PC-9 (cell line): Measurements from ENCODE around the gene SPAG17.

ENCODE experiments used
- CTCF ChIP-seq: fragments of 200-600 bp; sonication (generic); conservative IDR thresholded peaks from 2 replicates; pipeline ENCODE4 v1.6.1; 2017; ENCODE audit warnings: mixed run types, antibody characterized with exemption, mild to moderate bottlenecking, moderate library complexity
- EZH2 ChIP-seq: fragments of 200-600 bp; sonication (generic); IDR thresholded peaks from 2 replicates; pipeline ENCODE4 v1.8.0; 2017; ENCODE audit warnings: antibody characterized with exemption, low read depth

- TF ChIP-seq CTCF (no peak), EZH2 (no peak)
Observed at GRCh38 chr1:118007391-118007790, 177.6 kb downstream of the SPAG17 start.
